Measurements from ENCODE around the gene GSTM2.

GSTM2 gene

GRCh38 chr1:109667452-109668122, at the start of gene GSTM2:
GSTM2 (plus strand) TSS chr1:109668057; CDS start chr1:109668116, 59 bp downstream.
- DNase-seq = peak; percentile 90

GRCh38 chr1:109618661-109619575, 48.9 kb upstream of the GSTM2 start:
- no peak for DNase-seq

- DNase-seq = peak; percentile 85
Measured at GRCh38 chr1:109619576-109620400, 48.1 kb upstream of the GSTM2 start, which contains the start of the genes AMPD2 and GNAT2. AMPD2 (plus strand) TSS chr1:109619837; CDS start chr1:109621176, 1,339 bp downstream. GNAT2 (minus strand) TSS chr1:109619616; CDS start chr1:109612870, 6,746 bp downstream.

GRCh38 chr1:109620401-109620791, 47.5 kb upstream of the GSTM2 start:
- peak; percentile 72 for DNase-seq

GRCh38 chr1:109620841-109621286, 47.0 kb upstream of the GSTM2 start:
- peak; percentile 96 for DNase-seq

GRCh38 chr1:109621379-109622136, 46.3 kb upstream of the GSTM2 start:
- DNase-seq = no peak

GRCh38 chr1:109622137-109622892, 45.5 kb upstream of the GSTM2 start:
- no peak for DNase-seq

GRCh38 chr1:109622895-109623294, 45.0 kb upstream of the GSTM2 start:
- DNase-seq = no peak

- DNase-seq = no peak
Measured at GRCh38 chr1:109623601-109624161, 44.2 kb upstream of the GSTM2 start.

- DNase-seq = no peak
Measured at GRCh38 chr1:109624201-109625010, 43.5 kb upstream of the GSTM2 start.

GRCh38 chr1:109625176-109625575, 42.7 kb upstream of the GSTM2 start:
- DNase-seq = no peak

- no peak for DNase-seq
Measured at GRCh38 chr1:109625601-109626560, 42.0 kb upstream of the GSTM2 start.

- no peak for DNase-seq
Measured at GRCh38 chr1:109626682-109627408, 41.0 kb upstream of the GSTM2 start.

- no peak for DNase-seq
Measured at GRCh38 chr1:109627692-109628399, 40.0 kb upstream of the GSTM2 start.

GRCh38 chr1:109628540-109629321, 39.1 kb upstream of the GSTM2 start:
- DNase-seq = peak; percentile 47

- no peak for DNase-seq
Measured at GRCh38 chr1:109629372-109630030, 38.4 kb upstream of the GSTM2 start.
